Left kidney (tissue), 2 donors: ENCODE results near the gene INSIG2. TPM values are rescaled to one million over a fixed set of nuclear protein-coding genes. Genes with fewer than 3 reads are reported as not detected.

Experiments
- DNase-seq: peaks from one replicate; pipeline ENCODE4 v3.0.0-alpha.2; 2013
- polyA plus RNA-seq: library from polyadenylated mRNA; unstranded; fragments of 120-200 nt; gene quantifications from one replicate; pipeline ENCODE4 v1.2.1, GENCODE V29; 2013; ENCODE audit not compliant: insufficient read length

INSIG2 gene
- polyA plus RNA-seq, 1 donor, result 38.7 TPM

DNA sequence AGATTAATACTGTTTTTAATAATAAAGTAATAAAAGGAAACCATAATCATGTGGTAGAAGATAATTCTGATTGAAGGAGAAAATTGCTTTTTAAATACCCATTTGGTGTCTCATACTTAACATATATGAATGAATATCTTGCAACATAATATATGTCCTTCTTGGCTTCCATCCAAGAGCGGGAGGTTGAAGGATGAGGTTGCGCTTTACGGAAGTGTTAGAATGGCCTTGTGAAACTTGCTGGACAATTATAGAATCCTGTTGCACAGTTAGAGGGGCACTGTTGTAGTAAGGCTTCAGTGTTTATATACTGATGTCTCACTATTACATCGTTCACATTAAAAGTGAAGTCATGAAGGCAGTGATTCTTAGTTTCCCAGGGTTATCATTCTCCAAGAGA is 9.4 kb downstream of the INSIG2 start:
- DNase-seq, result no peak

DNA sequence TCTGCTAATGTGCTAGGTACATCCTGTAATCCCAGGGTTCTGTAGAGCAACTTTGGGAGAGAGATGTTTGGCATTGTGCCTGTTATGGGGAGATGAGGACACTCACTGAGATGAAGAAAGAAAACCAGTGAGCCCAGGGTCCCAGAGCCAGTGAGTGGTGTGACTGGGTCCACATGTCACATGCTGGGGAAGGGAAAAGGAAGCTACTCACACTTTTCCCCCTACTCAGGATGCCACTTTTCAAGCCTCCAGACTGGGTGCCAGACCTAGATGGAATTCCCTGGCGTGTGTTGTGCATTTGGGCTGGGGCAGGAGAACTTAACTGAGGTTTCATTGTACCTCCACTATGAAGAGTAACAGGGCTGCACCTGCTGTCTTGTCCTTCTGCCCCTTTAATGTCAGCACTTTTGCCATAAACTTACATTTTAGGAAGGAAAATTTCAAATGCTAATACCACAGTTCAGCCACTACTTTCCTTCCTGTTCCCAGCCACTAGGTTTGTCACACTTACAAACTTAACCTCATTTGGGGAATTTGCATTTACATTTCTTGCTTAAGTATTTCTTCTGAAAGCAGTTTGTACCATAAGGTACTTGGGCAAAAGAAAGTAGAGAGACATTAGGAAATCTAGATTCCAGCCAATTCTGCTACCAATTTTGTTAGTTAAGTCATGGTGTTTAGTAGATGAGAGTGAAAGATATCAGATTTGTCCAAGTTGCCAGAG is 10.2 kb downstream of the INSIG2 start:
- DNase-seq, result no peak

DNA sequence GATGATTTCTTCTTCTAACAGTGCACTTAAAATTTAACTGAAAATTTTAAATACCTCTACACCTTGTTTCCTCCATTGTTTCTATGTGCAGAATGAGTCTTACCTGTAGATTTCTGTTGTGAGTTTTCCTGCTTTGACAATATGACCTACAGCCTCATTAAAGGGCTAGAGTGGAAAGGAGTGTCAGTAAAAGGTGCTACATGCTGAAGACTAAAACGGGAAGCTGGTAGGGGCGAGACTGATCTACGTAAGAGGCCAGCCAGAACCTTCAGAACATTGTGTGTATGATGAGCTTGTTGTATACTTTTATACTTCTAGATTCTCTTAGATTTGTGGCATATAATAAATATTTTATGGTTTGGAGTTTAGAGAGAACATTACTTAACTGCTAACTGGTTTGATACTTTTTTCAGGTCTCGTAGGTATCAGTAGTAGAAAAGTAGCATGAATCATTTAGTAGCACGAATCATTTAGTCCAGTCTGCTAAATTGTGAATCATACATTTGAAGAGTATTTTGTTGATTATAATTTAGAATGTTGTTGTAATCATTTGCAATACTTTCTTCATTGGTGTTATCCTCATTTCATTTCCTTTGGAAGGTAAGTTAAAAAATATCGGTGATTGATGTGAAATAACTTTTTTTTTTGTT is 14.3 kb downstream of the INSIG2 start:
- no peak for DNase-seq

DNA sequence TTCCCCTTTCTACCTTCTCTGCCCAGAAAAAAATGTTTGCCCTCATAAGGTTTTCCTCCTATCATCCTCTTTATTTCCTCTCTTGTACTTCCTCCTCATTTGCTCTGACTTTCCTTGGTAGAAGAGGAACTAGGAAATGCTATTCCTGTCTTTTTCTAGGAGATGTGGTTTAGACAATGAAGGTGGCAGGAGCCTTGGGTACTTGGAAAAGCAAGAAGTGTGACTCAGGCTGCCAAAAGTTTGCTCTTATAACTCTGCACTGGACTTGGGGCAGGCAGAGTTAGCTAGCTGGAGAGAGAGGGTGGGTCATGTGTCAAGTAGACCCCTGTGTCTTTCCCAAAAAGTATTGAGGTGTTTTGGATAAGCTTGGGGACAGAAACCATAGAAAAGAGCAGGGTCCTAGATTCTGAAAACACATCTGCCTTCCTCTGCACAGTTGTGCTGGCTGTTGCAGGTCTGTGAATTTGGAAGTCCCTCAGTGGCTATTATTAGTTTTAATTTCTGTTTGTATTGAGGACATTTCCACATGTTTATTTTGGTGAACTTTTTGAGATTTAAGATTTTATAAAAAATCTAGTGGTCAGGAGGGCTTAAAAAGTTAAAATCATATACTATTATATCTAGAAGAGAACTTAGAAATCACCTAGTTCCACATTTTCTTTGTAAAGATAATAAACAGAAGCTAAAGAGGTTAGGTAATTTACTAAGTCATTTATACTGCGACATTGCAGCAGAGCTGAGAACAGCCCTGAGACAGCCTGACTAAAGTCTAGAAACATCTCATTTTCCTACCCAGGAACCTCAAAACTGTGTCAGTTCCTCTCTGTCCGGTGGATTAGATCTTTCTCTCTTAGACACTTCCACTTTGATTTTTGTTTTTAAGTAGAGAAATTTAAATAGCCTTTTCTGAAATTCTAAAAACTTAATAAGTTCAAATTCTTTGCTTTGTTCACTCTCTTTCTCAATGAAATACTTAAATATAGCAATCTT is 16.0 kb downstream of the INSIG2 start:
- no peak for DNase-seq

DNA sequence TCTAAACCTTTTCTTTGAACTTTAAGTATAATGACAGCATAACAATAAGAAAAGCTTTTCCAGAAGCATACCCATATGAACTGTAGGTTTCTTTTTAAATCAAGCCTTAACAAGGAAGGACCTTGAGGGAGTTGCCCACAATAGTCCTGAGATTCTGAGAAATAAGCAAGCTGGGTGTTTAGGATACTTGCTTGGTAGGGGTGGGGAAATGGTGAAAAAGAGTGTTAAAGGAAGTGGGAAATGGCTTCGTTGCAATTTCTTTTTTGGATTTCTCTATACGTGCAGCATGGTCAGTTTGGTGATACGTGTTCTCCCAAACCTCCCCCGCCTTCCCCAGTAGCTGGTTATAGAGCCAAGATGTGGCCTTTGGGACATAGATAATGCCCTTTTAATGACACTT is 17.2 kb downstream of the INSIG2 start:
- no peak for DNase-seq

DNA sequence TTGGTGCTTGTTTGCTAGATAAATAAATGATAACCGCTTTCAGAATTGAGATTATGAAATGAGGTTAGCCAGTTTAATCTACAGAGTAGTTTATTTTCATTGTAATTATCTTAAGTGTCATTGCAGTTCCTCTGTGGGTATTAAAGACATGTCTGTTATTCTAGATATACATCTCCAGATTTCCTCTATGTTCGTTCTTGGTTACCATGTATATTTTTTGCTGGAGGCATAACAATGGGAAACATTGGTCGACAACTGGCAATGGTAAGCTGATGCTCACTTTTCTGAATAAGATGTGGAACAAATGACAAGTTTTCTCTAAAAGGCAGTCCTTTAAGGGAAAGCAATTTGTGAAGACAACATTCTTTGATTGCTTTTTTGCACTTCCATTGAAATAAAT is 18.7 kb downstream of the INSIG2 start:
- DNase-seq, result no peak

DNA sequence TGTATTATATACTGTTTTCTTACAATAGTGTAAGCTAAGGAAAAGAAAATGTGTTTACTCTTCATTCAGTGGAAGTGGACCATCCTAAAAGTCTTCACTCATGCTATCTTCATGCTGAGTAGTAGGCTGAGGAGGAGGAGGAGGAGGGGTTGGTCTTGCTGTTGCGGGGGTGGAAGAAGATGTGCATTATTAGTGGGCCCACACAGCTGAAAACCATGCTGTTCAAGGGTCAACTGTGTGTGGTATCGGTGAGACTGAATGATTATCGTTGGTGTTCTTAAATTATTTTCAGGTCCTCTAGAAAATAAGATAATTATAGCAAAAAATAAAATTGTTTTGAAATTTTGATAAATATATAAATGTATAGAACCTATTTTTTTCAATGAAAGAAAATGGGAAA is 22.0 kb downstream of the INSIG2 start:
- no peak for DNase-seq

DNA sequence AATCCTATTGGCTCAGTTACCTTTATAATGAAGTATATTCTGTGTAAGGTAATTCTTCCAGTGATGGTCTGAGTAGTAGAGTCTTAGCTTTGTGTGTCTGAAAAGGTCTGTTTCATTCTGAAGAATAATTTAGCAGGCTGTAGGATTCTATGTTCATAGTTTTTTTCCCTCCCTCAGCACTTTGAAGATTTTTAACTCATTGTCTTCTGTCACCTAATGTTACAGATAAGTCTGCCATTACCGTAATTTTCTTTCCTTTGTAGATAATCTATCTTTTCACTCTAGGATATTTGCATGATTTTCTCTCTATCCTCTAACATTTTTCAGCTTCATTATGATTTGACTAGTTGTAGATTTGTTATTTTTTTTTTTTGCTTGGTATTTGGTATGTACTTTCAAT is 22.7 kb downstream of the INSIG2 start:
- DNase-seq, result no peak

DNA sequence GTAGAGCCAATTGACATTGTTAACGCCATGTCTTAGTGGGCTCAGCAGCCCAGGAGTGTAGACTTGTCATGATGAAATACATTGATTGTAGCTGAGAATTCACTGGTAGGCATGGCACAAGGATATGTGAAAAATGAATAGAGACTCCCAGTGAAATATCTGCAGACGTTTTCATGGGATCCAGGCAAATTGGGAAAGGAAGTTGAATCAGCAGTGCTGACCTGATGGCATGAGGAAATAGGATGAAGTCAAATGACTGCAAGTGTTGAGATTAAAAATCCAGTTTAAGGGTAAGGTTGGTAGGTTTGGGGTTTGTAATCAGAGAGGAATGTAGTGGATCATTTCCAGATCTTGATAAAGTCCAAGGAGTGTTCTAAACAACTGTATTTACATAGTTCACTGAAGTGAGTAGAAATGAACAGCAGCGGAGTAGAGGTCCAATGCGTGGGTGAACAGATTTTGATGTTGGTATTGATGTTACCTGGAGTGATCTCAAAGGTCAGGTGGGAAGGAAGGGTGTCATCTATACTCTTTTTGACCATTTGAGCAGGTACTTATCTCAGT is 24.6 kb downstream of the INSIG2 start:
- DNase-seq, result peak; percentile 20

DNA sequence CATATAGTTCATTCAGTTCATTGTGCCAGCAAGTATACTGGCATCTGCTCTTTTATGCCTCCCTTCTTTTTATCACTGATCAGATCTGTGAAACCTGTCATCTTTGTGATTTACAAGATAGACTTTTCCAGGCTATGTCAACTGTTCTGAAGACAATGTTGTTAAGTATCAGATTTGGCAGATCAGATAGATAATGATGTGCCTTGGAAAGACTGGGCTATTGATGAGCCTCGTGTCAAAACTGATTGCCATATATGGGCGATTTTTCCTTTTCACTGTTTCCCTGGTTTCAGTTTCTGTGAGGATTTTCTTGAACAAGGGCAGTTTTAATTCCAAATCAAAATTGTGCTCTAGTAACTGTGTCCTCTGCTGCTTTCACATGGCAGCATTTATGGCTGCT is 26.6 kb downstream of the INSIG2 start:
- no peak for DNase-seq

DNA sequence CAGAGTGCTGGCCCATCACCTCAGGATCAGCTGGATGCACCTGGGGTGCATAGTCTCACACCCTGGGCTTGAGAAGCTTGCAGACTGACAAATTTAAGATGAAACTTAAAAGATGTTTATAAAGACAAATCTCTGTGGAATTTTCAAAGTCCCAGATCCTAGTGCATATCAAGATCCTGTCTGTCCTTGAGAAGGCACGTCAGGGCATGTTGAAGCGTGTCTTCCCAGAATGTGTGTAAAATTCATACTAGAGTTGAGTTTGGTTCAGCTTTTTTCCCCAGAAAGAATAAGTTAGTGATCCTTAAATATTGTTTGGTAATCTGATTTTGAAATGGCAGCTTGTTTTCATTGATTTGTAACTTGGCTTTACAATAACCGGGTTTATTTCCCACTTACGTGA is 27.5 kb downstream of the INSIG2 start:
- DNase-seq, result no peak

DNA sequence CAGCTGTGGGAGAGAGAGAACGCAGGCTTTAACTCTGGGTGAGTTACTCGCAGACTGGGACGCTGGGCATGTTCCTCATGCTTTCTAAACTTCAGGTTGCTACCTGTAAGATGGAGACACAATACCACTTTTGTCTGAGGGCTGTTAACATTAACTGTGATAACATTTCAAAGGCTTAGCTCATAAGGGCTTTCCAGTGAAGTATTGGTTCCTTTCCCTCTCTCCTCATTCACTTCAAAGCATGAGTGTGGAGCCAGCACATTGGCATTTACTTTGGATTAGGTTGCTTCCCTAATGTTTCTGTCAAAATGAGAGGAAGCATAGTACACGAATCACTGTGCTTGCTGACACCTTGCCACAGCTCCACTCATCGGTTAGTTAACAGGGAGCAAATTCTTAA is 30.2 kb downstream of the INSIG2 start:
- no peak for DNase-seq

DNA sequence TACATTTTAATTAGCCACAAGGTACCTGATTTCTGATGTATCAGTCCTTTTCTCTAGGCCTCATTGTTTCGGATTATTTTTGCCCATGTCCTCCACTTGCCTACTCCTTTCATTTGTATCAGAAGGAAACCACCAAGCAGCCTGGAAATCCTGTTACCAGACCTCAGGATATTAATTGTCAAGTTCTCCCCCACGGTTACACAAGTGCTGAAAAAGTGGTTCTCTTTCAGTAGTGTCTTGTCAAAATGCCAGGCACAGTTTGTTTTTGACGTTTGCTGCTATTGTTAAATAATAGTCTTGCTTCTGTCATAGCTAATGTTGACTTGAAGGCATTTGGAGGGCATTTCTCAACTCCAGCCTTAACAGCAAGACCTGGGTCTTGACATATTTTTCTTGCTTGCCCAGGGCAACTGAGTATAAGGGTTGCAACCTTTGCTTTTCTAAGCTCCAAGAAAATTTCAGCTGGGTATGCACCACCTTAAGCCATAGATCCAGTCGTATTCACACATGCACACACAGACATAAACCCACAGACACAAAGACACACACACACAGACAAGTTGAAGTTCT is 31.0 kb downstream of the INSIG2 start:
- no peak for DNase-seq

DNA sequence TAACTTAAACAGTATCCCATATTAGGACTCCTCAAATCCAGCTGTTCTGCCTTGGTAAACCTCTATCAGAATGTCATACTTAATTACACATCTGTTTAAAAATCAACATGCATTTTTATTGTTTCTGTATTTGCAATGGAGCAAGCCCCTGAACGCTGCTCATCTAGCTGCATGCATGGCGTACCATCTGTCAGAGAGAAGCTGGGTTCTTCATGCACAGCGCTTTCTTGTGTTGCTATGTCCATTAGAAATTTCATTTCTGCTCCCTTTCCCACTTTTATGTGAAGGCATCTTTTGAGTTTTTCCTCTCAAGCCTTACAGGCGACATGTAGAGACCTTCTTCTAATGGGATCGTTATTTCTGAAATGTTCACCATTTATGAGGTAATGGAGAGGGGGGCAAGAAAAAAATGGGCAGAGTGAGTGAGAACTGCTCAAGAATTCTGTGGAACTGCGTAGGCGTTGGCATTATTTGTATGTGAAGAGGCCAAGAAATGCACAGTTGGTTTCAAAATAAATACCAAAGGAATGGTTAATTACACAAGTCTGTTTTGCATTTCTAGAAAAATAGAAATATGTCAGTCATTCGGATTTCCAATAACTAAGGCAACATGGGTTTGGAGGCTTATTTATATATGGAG is 31.6 kb downstream of the INSIG2 start:
- no peak for DNase-seq

DNA sequence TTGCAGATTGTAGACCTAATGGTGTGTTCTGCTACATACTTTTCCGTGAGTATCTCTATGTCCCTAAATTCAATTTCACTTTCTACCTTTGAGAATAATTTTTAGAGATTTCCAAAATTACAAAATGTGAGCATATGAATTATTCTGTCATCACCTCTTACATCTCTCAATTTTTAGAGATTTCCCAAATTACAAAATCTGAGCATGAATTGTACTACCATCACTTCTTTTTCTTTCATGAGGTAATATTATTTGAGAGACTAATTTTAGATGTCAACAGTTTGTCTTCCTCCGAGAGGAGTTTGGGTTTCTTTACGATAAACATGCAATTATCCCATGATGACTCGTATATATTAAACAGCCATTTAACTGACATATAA is 32.1 kb downstream of the INSIG2 start:
- DNase-seq, result no peak

DNA sequence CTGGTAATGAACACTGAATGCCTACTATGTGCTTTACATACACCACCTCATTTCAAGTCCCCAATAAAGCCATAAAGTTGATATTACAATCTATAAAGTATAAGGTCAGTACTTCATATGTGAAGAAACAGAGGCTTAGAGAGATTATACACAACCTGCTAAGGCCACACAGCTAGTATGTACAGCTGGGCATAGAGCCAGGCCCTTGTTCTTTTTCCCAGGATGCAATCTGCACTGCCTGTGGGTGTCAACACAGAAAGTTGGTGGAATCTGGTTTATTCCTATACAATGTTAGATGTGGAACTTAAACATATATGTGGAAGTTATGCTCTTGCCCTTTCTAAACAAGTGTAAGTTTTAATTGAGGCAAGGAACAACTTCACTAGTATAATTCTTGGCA is 32.8 kb downstream of the INSIG2 start:
- DNase-seq, result no peak

DNA sequence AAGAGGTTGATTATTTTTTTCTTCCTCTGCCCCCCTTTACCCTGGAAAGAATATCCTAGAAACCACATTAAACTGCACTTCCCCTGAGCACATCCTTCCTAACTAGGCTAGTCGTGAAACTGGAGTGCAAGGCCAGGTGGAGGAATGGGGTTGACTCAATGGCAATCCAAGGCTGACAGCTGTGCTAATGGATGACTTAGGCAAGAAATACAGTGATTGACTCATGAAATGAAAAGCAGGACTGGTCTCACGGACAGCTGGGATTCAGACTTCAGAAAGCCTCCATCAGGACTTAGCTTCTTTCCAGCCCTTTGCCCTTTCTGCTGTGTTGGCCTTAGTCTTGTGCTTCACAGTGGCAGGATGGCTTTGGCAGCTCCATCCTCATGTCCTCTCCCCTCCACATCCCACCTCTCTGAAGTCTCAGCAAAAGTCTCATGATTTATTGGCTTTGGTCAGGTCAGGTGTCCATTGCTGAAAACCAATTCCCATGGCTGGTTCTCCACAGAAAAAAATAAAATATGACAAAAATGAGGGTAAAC is 33.8 kb downstream of the INSIG2 start:
- DNase-seq, result no peak

DNA sequence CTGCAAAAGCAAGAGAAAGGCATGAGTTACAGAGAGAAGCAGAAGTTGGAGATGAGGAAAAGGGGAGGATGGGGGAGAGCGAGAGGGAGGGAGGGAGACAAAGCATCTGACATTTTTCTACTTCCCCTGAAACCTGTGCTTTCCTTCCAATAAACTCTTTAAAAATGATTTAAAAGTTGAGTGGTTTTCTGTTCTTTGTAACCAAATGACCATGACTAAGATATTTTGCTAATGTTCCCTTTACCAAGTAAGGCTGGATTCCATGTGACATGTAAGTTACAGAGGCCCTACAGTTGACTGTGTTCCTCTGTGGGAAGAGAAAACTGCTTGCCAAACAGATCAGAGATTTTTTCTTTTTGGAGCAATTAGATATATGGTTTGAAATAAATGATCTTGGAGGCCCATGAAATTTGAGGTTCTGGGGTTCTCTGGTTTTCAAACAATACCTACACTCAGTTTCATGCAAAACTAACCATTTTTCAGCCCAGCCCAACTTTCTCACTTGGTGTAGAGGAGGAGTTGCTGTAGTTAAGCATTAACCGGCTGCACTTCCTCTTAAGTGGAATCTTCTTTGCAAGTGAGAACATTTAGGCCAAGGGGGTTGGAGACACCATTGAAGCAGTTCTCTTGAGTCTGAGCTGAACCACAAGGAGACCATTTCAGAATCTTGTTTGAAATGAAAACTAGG is 34.5 kb downstream of the INSIG2 start:
- no peak for DNase-seq

DNA sequence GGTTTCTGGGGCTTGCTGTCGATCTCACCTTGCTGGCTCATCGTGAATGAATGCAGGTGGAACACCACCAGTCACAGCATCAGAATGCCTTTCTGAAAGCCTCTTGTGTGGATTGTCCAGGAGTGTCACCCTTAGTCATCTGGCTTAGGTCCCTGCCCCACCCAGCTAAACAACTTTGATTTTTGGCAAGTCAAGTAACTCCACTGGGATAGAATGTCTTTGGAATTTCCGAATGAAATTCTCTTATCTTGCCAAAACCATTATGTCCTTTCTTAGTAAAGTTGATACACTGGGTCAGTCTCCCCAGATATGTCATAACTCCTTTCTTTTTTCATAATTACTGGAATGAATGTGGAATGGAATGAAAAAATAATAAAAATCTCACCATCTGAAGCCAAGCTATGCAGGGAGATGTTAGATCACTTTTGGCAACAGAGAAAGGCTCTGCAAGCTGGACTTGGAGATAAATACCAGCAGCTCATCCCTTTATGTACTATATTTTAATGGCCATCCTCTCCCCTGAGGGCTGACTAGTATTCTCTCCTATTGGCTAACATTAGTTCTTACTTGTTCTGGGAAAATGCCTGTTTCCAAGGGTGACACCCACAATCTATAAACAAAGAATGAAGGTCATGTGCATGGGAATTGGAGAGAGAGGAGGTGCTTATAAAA is 35.4 kb downstream of the INSIG2 start:
- DNase-seq, result no peak

DNA sequence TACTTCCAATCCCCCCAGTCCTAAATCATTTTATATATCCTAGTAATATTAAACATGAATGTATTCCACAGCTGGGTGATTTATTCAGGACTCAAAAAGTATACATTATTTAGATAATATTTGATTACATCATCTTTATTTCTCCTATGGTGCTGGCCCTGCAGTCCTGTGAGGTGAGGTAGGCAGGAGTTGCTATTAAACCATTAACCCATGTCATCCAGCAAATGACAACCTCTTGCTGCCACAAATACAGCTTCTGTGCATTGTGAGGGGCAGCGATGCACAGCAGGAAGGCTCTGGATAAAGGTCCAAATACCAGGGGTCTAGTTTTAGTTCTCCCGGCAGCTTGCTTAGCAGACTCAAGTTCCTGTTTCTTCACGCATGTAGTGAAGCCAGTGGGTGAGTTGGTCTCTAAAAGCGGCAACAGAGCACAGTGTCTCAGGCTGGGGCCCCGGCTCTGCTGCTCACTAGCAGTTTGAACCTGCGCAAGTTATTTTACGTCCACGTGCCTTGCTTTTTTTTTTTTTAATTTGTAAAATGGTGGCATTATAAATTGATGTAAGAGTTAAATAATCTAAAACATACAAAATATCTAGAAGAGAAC is 36.1 kb downstream of the INSIG2 start:
- no peak for DNase-seq
